HG02852 (cell line): ENCODE measurements around the gene CD302.
"Not testable (repeated sequence)": the region's sequence is repeated elsewhere in the genome, so short reads cannot be mapped to it uniquely, and the experiment has no call there.

Experiments used
- ATAC-seq: cut with Tn5 transposase; IDR thresholded peaks from one replicate; pipeline ENCODE4 v1.9.1; 2021; ENCODE audit warnings: mild to moderate bottlenecking, moderate library complexity; ENCODE audit not compliant: unreplicated experiment

Gene CD302

DNA sequence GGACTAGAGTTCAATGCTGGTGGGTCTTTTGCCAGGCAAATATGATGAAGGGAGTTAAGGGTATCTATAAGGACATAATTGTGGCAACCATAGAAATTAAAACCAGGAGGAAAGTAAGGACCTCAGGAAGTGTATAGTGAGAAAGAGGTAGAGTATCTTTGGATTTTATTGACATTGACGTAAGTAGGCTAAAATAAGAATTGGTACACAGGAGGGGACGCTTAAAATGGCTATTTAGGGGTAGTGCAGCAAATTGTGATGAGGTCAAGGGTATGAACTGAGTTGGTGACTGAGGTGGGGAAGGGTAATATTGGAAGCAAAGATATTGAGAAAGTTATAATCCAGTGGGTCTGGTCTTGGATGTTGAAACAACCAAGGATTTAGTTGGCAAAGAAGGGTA lies 43.0 kb downstream of the CD302 start:
- ATAC-seq = no peak

DNA sequence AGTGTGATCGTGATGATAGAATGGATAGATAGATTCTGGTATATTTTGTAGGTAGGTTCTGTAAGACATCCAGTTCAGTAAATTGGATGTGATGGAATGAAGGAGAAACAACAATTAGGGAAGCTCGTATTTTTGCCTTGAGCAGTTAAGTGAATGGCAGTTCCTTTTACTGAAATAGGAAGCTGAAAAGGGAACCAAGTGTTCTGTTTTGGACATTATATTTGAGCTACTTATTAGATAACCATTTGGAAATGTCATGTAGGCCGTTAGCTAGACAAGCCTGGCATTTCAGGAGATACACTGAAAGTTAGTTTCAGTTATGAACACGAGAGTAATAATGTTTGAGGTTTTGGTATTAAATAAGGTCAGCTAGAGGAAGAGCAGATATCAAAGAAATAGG lies 44.2 kb downstream of the CD302 start:
- no peak for ATAC-seq

DNA sequence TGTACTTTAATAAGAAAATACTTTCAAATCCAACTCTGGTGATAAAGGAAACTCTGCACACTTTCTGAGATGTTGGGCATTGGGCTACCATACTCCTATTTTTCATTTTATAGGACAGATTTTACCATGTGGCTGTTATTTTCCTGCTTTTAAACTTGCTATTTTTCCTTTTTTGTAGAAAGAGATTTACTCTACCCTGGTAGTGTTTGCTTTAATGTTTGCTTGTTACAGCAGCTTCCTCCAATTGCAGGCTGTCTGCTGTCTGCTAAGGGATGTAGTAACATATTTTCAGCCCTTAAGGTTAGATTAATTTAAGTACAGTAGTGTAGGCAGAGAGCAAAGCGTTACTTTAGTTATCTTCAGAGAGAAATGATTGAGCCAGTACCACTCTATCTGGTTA lies 47.1 kb downstream of the CD302 start:
- ATAC-seq = no peak

DNA sequence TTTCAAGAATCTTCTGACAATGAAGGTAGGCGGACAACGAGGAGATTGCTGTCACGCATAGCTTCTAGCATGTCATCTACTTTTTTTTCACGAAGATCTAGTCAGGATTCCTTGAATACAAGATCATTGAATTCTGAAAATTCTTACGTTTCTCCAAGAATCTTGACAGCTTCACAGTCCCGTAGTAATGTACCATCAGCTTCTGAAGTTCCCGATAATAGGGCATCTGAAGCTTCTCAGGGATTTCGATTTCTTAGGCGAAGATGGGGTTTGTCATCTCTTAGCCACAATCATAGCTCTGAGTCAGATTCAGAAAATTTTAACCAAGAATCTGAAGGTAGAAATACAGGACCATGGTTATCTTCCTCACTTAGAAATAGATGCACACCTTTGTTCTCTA lies 49.9 kb downstream of the CD302 start:
- ATAC-seq = no peak

DNA sequence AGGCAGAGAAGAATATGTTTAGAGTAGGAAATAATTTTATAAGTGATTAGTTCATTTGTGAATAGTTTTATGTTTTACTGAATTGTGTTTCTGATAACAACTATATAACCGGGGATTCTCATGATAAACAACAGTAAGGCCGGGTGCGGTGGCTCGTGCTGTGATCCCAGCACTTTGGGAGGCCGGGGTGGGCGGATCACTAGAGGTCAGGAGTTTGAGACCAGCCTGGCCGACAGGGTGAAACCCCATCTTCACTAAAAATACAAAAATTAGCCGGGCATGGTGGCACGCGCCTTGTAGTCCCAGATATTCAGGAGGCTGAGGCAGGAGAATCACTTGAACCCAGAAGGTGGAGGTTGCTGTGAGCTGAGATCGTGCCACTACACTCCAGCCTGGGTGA lies 52.8 kb downstream of the CD302 start:
- not testable (repeated sequence) for ATAC-seq

DNA sequence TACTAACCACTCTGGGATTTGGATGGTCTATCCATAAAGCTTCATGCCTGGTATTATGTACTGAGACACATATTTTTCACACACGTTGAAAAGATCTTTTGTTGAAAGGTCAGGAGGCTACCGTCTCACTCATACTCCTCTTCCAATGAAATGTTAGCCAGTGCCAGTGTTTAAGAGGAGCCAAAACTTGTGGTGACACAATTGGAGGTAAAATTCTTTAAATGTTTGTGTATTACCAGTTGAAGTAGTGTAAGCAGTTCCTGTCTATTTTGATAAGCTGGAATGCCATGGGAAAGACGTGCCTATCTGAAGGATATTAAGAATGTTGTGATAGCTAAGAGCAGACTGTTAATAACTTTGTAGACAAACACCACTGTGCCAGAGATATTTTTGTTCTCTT lies 53.6 kb downstream of the CD302 start:
- ATAC-seq = no peak

DNA sequence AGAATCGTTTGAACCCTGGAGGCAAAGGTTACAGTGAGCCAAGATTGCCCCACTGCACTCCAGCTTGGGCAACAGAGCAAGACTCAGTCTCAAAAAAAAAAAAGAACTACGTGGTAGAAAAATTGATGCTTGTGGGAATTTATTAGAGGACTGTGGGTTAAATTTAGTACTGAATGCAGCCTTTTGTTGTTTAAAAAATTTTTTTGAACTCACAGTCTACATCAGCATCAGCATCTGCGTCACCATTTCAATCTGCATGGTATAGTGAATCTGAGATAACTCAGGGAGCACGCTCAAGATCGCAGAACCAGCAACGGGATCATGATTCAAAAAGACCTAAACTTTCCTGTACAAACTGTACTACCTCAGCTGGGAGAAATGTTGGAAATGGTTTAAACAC lies 55.2 kb downstream of the CD302 start:
- no peak for ATAC-seq

DNA sequence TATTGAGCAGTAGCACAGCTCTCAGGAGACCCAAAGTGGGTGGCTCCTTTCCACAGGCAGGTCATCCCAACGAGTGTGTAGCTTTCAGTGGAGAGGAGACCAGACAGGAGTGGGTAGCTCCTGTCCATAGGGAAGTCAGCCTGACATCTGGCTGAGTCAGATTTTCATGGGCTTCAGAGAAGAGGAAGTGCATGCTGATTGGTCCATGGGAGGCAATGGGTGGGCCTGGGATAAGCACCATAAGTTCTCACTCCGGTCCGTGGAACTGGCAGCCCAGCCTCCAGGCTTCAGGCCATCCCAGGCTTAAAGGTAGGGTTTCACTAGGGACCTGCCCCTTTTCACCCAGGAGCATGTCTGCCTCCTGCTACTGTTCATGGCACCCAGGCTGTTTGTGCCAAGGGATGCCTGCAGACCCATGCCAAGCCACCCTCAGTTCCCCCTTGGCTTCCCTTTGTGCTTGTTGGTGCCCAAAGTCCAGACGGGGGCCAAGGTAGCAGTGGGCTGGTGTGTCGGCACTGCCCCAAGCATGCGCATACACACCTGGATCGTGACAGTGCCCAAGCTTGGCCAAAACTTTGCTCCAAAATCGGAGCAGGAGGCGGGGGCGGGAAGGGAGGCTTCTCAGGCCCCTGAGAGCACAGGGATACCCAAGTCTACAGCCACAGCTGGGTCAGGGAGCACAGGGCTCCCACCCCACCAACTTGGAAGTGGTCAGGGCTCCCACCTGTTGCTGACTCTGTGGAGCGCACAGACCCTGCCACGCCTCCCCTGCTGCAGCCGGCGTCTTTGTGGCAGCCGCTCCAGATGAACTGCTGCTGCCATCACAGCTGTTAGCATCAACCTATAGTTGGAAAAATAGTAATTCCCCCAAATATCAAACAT lies 59.3 kb downstream of the CD302 start:
- ATAC-seq = no peak

DNA sequence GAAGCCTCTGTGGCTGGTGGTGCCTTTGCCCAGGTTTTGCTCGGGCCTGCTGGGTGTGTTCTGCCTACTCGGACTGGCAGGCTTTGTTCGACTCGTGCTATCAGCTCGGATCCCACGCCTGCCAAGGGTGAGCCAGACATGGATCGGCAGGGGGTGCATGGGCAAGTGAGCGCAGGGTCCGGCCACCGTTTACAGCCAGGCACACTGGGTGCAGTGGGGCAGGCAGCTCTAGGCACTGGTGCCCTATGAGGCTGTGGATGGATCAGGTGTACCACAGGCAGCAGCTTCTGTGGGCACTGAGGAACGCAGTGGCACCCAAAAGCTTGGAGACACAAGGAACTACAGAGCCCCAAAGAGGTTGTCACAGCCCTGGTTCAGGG lies 60.1 kb downstream of the CD302 start:
- no peak for ATAC-seq

DNA sequence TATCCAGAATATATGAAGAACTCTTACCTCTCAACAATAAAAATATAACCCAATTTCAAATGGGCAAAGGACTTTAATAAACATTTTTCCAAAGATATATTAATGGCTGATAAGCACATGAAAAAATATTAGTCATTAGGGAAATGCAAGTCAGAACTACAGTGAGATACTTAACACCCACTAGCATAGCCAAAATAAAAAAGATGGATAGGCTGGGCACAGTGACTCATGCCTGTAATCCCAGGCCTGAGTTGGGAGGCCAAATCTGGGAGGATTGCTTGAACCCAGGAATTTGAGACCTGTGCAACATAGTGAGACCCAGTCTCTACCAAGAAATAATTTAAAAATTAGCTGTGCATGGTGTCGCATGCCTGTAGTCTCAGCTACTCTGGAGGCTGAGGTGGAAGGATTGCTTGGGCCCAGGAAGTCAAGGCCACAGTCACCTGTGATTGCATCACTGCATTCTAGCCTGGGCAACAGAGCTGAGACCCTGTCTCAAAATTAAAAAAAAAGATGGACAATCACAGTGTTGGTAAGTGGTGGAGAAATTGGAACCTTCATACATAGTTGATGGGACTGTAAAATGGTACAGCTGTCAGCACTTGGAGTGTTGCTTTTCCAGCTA lies 60.6 kb downstream of the CD302 start:
- no peak for ATAC-seq

DNA sequence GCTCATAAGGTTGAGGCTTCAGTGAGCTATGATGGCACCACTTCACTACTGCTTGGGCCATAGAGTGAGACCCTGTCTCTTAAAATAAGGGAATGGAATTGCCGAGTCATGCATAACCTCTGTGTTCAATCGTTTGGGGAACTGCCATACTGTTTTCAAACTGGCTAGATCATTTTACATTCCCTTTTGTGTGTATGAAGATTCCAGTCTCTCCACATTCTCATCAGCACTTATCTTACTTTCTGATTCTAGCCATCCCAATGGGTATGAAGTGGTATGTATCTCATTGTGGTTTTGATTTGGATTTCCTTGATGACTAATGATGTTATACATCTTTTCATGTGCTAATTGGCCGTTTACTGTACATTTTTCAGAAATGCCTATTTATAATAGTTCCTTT lies 62.0 kb downstream of the CD302 start:
- ATAC-seq = no peak

DNA sequence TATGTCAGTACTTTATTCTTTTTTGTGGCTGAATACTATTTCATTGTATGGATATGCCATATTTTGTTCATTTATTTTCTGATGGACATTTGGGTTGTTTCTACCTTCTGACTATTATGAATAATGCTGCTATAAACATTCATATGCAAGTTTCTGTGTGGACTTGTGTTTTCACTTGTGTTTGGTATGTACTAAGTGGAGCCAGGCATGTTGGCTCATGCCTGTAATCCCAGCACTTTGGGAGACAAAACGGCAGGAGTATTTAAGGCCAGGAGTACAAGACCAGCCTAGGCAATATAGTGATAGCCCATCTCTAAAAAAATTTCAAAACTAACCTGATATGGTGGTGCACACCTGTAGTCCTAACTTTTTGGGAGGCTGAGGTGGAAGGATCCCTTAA lies 62.4 kb downstream of the CD302 start:
- no peak for ATAC-seq

DNA sequence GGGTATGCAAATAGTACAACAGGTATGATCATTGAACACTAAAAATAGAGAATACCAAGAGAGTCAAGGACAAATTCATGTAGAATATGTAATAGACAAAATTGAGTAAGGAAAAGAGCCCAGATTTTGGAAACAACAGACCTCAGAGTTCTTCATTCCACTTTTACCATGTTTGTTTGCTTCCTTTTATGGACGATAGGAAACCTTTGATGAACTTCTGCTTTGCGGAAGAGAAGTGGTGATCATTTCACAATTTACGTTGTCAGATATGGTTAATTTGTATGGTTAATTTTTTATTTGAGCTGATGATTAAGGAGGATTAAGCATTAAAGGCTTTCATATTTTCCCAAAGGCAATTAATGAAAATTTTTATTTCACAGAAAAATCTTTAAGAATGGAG lies 69.4 kb downstream of the CD302 start:
- ATAC-seq = no peak

DNA sequence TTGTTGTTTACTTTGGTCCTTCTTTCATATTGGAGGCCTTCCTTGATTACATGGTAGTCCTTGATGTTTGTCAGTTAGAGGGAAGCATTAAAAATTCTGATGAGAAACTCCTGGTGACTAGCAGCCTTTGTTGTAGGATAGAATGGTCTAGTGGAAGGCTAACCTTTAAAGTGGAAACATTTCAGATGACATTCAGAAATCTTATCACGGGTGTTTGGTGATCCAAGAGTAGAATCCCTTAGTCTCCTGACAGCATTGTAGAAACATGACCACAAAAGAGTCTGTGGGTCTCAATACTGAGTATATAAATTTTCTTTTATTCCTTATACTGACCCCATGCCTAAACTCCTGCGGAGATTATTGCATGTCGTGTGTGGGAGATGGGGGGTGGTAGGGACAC lies 72.3 kb downstream of the CD302 start:
- no peak for ATAC-seq

DNA sequence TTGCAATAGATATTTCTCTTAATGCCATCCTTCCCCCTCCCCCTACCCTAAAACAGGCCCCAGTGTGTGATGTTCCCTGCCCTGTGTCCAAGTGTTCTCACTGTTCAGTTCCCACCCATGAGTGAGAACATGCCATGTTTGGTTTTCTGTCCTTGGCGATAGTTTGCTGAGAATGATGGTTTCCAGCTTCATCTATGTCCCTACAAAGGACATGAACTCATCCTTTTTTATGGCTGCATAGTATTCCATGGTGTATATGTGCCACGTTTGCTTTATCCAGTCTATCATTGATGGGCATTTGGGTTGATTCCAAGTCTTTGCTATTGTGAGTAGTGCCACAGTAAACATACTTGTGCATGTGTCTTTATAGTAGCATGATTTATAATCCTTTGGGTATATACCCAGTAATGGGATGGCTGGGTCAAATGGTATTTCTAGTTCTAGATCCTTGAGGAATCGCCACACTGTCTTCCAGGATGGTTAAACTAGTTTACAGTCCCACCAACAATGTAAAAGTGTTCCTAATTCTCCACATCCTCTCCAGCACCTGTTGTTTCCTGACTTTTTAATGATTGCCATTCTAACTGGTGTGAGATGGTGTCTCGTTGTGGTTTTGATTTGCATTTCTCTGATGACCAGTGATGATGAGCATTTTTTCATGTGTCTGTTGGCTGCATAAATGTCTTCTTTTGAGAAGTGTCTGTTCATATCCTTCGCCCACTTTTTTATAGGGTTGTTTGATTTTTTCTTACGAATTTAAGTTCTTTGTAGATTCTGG lies 73.0 kb downstream of the CD302 start:
- not testable (repeated sequence) for ATAC-seq

DNA sequence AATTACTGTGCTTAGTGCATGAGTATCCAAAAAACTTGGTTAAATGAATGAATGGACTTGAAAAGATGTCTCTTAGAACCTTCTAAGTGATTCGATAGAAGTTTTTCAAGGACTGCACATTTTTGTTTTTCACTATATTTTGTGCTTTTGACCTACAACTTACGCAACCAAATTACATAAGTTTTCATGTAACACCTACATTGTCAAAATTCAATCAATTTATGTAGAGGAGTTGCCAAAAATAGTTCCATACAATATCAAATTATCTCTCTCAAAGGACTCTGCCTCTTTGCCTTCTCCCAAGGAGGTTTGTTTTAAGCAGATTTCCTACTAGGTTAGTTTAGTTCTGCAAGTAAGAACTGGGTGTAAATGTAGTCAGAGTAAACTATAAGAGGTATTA lies 75.4 kb downstream of the CD302 start:
- no peak for ATAC-seq

DNA sequence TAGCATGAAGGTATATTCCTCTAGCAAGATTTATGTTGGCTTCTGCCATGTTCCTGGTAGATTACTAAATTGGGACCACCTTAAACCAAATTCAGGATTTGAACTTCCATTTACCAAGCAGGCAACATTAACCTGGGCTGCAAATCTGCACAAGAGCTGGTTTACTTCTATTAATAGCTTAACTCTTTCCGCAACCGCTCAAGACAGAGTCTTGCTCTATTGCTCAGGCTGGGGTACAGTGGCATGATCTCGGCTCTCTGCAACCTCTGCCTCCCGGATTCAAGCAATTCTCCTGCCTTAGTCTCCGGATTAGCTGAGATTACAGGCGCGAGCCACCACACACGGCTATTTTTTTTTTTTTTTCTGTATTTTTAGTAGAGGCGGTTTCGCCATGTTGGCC lies 77.3 kb downstream of the CD302 start:
- ATAC-seq = no peak
